ENCODE data around the gene PPP1R3G.

DNA sequence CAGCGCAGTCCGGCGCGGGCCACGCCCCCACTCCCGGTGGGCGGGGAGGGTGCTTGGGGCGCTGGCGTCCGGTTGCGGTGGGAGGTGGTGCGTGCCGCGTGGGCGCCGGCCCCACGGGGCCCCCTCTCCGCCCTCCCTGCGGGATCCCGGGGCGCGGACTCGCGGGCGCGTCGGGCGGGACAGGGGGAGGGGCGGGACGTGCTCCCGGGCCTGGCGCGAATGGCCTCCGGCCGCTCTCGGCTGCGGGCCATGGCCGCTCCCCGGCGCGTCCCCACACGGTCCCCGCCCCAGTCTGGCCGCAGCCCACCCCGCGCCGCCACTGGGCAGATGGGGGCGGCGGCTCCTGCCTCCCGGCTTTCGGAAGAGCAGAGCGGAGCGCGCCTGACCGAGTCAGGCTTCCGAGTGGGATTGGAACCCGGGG lies 771 bp upstream of the PPP1R3G start:
- TF ChIP-seq, protein P1, sequence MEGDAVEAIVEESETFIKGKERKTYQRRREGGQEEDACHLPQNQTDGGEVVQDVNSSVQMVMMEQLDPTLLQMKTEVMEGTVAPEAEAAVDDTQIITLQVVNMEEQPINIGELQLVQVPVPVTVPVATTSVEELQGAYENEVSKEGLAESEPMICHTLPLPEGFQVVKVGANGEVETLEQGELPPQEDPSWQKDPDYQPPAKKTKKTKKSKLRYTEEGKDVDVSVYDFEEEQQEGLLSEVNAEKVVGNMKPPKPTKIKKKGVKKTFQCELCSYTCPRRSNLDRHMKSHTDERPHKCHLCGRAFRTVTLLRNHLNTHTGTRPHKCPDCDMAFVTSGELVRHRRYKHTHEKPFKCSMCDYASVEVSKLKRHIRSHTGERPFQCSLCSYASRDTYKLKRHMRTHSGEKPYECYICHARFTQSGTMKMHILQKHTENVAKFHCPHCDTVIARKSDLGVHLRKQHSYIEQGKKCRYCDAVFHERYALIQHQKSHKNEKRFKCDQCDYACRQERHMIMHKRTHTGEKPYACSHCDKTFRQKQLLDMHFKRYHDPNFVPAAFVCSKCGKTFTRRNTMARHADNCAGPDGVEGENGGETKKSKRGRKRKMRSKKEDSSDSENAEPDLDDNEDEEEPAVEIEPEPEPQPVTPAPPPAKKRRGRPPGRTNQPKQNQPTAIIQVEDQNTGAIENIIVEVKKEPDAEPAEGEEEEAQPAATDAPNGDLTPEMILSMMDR (conservative IDR thresholded peaks at IDR 0.05): no peak
- TF ChIP-seq ZFX (IDR thresholded peaks at IDR 0.05): no peak

All from C4-2B (cell line).